Epithelial cell of proximal tubule (primary cell): ENCODE measurements around the gene LY6G6F. TPM values are rescaled to one million over a fixed set of nuclear protein-coding genes. Genes with fewer than 3 reads are reported as not detected.
"Not testable (repeated sequence)": the region's sequence is repeated elsewhere in the genome, so short reads cannot be mapped to it uniquely, and the experiment has no call there.

ENCODE experiments used
- DNase-seq: peaks from one replicate; pipeline ENCODE4 v3.0.0-alpha.2; 2011; ENCODE audit warnings: low read depth
- H3K4me3 ChIP-seq: 2 replicates; pipeline ENCODE4 v1.5.1; 2011; ENCODE audit warnings: low read depth, mild to moderate bottlenecking, low read length
- CTCF ChIP-seq: conservative IDR thresholded peaks from 2 replicates; pipeline ENCODE4 v1.5.1; 2012; ENCODE audit warnings: low read depth, mild to moderate bottlenecking, low read length
- total RNA-seq: library from RNA; depleted of rRNA; stranded (reverse); fragments of >200 nt; gene quantifications from 2 replicates; pipeline ENCODE4 v1.2.3, GENCODE V29; 2015

LY6G6F gene
- total RNA-seq, 1 donor from 2014 or later: not detected

- peak within 1 kb of the TSS; percentile 80 for H3K4me3 ChIP-seq
- peak; percentile 87 for DNase-seq
- no peak for TF ChIP-seq CTCF
These were observed 3.6 kb upstream of the LY6G6F start, which contains the start of gene ABHD16A for GRCh38 chr6:31702819-31703716. Gene ABHD16A (minus strand): TSS chr6:31703324. CDS start chr6:31703281, 43 bp downstream.

- no peak overlapping the region for H3K4me3 ChIP-seq
- TF ChIP-seq CTCF: no peak
These were observed 735 bp upstream of the LY6G6F start for GRCh38 chr6:31705931-31706330.

GRCh38 chr6:31707701-31708100 is 1.0 kb downstream of the LY6G6F start:
- DNase-seq: no peak
- no peak for TF ChIP-seq CTCF
- no peak overlapping the region for H3K4me3 ChIP-seq

More at GRCh38 chr6:31705931-31706330, 735 bp upstream of the LY6G6F start:
- no peak for DNase-seq

- H3K4me3 ChIP-seq: no peak overlapping the region
- no peak for TF ChIP-seq CTCF
- no peak for DNase-seq
These were observed 1.6 kb downstream of the LY6G6F start for GRCh38 chr6:31708224-31708623.

- not testable (repeated sequence) for DNase-seq, H3K4me3 ChIP-seq
These were observed 2.5 kb downstream of the LY6G6F start for GRCh38 chr6:31709157-31709556.

- H3K4me3 ChIP-seq: no peak overlapping the region
- no peak for DNase-seq
- TF ChIP-seq CTCF: no peak
These were observed 4.0 kb downstream of the LY6G6F start for GRCh38 chr6:31710523-31711219.

- no peak overlapping the region for H3K4me3 ChIP-seq
- no peak for TF ChIP-seq CTCF
- no peak for DNase-seq
These were observed 4.6 kb downstream of the LY6G6F start for GRCh38 chr6:31711233-31711632.
